ENCODE measurements around the gene TMSB15C. TPM values are rescaled to one million over a fixed set of nuclear protein-coding genes. Genes with fewer than 3 reads are reported as not detected.

Gene TMSB15C
- total RNA-seq, 1 experiment from 2014 or later = 2.0 TPM

GRCh38 chrX:104105330-104106262 is 29.6 kb upstream of the TMSB15C start:
- Histone ChIP-seq H2BK120ac (ENCODE audit: low read depth, low read length, poor library complexity, severe bottlenecking) (no peak overlapping the region), H2AFZ (ENCODE audit: low read length) (no peak overlapping the region), H3K79me1 (ENCODE audit: insufficient read depth, low read depth, low read length, poor library complexity, severe bottlenecking) (no peaks in the 10 kb centered on the region), H3T11ph (ENCODE audit: low read length) (no peak overlapping the region), H3K27ac (ENCODE audit: insufficient read length, low read depth, low read length) (no peak overlapping the region), H4K20me1 (ENCODE audit: control insufficient read depth, insufficient read depth, insufficient read length) (no peaks in the 10 kb centered on the region), H2AK5ac (ENCODE audit: insufficient read length, low read length) (no peak overlapping the region), H3K4me2 (ENCODE audit: insufficient read depth, insufficient read length, low read length) (no peak overlapping the region), H3K18ac (ENCODE audit: insufficient read length, low read depth, low read length) (no peak overlapping the region), H3K27me3 (ENCODE audit: insufficient read depth, low read length) (no peaks in the 10 kb centered on the region), H2BK15ac (ENCODE audit: low read depth, low read length) (no peak overlapping the region), H3K9me3 (ENCODE audit: control insufficient read depth, low read depth, low read length) (no peaks in the 10 kb centered on the region), H3K9ac (ENCODE audit: extremely low read depth, insufficient read length, low read length) (no peak overlapping the region), H4K5ac (ENCODE audit: insufficient read length, low read depth, low read length) (no peak overlapping the region), H2BK12ac (ENCODE audit: insufficient read length, low read depth, low read length) (no peak overlapping the region), H4K91ac (ENCODE audit: insufficient read length, low read depth, low read length) (no peak overlapping the region), H3K4me1 (ENCODE audit: insufficient read depth, low read length) (no peaks in the 10 kb centered on the region), H3K79me2 (ENCODE audit: insufficient read depth, low read length) (no peaks in the 10 kb centered on the region), H2BK20ac (ENCODE audit: low read depth, low read length, poor library complexity, severe bottlenecking) (no peak overlapping the region), H3K56ac (ENCODE audit: insufficient read length, low read depth, low read length) (no peak overlapping the region), H3K23me2 (ENCODE audit: insufficient read length, low read depth, low read length, poor library complexity, severe bottlenecking) (no peaks in the 10 kb centered on the region), H2BK5ac (ENCODE audit: insufficient read length, low read length) (no peak overlapping the region), H3K14ac (ENCODE audit: insufficient read depth, low read length) (no peak overlapping the region), H3K23ac (ENCODE audit: insufficient read length, low read depth, low read length) (no peak overlapping the region), H4K8ac (replicated peaks; ENCODE audit: insufficient read length, low read depth, low read length) (no peak overlapping the region), H3K4ac (ENCODE audit: low read depth, low read length) (no peak overlapping the region)
- Mint-ChIP-seq H3K27me3 (ENCODE audit: low read depth) (peaks cover 7% of the 10 kb centered on the region), H3K27ac (no peak overlapping the region), H3K9me3 (peaks cover 0 to 51% of the 10 kb centered on the region in 2 experiments; a peak in 2 of 5 replicates), H3K4me3 (no peak overlapping the region), H3K36me3 (ENCODE audit: insufficient read depth in 1 of 3, low read depth in 3 of 3) (peaks cover 0 to 6% (median 4%) of the 10 kb centered on the region in 3 experiments; a peak in 4 of 7 replicates), H3K4me1 (no peaks in the 10 kb centered on the region)
- WGBS (ENCODE audit: extremely low coverage, insufficient read length, low lambda C conversion rate) = no CpG with 5 or more reads among the region's 11 CpGs
- no peak for DNase-seq
- no peak for TF ChIP-seq CTCF (conservative IDR thresholded peaks at IDR 0.05)

All from H9 (cell line).